Lower lobe of right lung (tissue), 2 donors: ENCODE measurements around the gene RNASE11. TPM values are rescaled to one million over a fixed set of nuclear protein-coding genes. Genes with fewer than 3 reads are reported as not detected.

ENCODE experiments used
- ATAC-seq, 2 donors: fragments of 200-7000 bp; cut with Tn5 transposase; one replicate each; pipeline ENCODE4 v1.9.1; 2020 to 2022; ENCODE audit warnings: mild to moderate bottlenecking in 2 of 2, moderate library complexity in 2 of 2
- DNase-seq: peaks from one replicate; pipeline ENCODE4 v3.0.0-alpha.2; 2020
- H3K27ac ChIP-seq: fragments of 200-600 bp; one replicate; pipeline ENCODE4 v1.8.0; 2022
- H3K27me3 ChIP-seq: fragments of 200-600 bp; one replicate; pipeline ENCODE4 v1.8.0; 2022; ENCODE audit warnings: low read depth
- H3K36me3 ChIP-seq: fragments of 200-600 bp; one replicate; pipeline ENCODE4 v1.8.0; 2022; ENCODE audit warnings: mild to moderate bottlenecking
- H3K4me1 ChIP-seq: fragments of 200-600 bp; one replicate; pipeline ENCODE4 v1.8.0; 2022
- H3K4me3 ChIP-seq: fragments of 200-600 bp; one replicate; pipeline ENCODE4 v1.8.0; 2022; ENCODE audit warnings: mild to moderate bottlenecking
- H3K9me3 ChIP-seq: fragments of 200-600 bp; one replicate; pipeline ENCODE4 v1.8.0; 2022
- intact Hi-C: fragments of 100-400 bp; cut with DNase I; formaldehyde crosslinking; loops from one replicate; pipeline ENCODE4 v1.11.0; 2022
- total RNA-seq: library from RNA; stranded (reverse); fragmentation: NEBNext Ultra II Directional; extraction: Animal tissue kit (Norgen Biotek cat#: 25700); gene quantifications from one replicate; pipeline ENCODE4 v1.2.1, GENCODE V29; 2021
- TF ChIP-seq, protein P1 (sequence below): fragments of 200-600 bp; IDR thresholded peaks from one replicate; pipeline ENCODE4 v1.8.0; 2022; ENCODE audit warnings: antibody characterized with exemption, mild to moderate bottlenecking
- donor health status: DM: no; HTN: yes; CAD: no; lungs with severe emphysema.

The RNASE11 gene
- total RNA-seq, 1 donor from 2014 or later = not detected

DNA sequence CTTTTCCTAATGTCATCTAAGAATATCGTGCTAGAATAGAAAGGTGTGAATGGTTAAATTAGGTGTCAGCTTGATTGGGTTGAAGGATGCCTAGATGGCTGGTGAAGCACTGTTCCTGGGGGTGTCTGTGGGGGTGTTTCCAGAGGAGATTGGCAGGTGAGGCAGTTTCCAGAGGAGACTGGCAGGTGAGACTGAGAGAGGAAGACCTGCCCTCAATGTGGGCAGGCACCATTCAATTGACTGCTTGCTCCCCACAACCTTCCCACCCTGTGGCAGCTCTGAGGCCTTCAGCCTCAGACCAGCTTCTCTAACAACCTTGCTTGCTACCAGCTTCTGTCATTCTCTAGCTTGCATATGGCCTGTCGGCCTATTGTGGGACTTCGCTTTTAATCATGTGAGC is 36.2 kb downstream of the RNASE11 start:
- Histone ChIP-seq H3K4me3 (no peak overlapping the region), H3K27ac (no peak overlapping the region), H3K4me1 (no peaks in the 10 kb centered on the region), H3K27me3 (no peaks in the 10 kb centered on the region), H3K9me3 (no peaks in the 10 kb centered on the region), H3K36me3 (no peaks in the 10 kb centered on the region)
- ATAC-seq = no peak
- TF ChIP-seq, protein P1, sequence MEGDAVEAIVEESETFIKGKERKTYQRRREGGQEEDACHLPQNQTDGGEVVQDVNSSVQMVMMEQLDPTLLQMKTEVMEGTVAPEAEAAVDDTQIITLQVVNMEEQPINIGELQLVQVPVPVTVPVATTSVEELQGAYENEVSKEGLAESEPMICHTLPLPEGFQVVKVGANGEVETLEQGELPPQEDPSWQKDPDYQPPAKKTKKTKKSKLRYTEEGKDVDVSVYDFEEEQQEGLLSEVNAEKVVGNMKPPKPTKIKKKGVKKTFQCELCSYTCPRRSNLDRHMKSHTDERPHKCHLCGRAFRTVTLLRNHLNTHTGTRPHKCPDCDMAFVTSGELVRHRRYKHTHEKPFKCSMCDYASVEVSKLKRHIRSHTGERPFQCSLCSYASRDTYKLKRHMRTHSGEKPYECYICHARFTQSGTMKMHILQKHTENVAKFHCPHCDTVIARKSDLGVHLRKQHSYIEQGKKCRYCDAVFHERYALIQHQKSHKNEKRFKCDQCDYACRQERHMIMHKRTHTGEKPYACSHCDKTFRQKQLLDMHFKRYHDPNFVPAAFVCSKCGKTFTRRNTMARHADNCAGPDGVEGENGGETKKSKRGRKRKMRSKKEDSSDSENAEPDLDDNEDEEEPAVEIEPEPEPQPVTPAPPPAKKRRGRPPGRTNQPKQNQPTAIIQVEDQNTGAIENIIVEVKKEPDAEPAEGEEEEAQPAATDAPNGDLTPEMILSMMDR = no peak
- DNase-seq = no peak
- intact Hi-C loops = no loop called here

DNA sequence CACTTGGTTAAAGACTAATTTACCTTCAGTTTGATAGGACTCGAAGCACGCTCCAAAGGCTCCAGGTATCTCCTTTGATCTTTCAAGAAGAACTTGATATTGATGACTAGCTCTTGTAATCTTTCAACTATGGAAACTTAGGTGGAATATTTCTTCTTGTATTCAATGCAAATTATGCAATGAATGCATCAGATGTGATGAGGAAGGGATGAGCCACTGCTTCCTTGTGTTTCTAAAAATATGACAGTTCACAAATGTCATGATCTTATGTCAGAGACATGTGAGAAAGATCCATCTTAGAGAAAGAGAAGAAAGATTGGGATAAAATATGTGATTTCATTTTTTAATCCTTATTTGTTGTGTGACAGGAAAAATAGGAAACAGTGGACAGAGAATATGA is 36.9 kb downstream of the RNASE11 start:
- Histone ChIP-seq H3K27ac (no peak overlapping the region), H3K4me3 (no peak overlapping the region), H3K27me3 (no peaks in the 10 kb centered on the region), H3K36me3 (no peaks in the 10 kb centered on the region), H3K4me1 (no peaks in the 10 kb centered on the region), H3K9me3 (no peaks in the 10 kb centered on the region)
- intact Hi-C loops = no loop called here
- TF ChIP-seq, protein P1 = no peak
- ATAC-seq (no peak), DNase-seq (no peak)

DNA sequence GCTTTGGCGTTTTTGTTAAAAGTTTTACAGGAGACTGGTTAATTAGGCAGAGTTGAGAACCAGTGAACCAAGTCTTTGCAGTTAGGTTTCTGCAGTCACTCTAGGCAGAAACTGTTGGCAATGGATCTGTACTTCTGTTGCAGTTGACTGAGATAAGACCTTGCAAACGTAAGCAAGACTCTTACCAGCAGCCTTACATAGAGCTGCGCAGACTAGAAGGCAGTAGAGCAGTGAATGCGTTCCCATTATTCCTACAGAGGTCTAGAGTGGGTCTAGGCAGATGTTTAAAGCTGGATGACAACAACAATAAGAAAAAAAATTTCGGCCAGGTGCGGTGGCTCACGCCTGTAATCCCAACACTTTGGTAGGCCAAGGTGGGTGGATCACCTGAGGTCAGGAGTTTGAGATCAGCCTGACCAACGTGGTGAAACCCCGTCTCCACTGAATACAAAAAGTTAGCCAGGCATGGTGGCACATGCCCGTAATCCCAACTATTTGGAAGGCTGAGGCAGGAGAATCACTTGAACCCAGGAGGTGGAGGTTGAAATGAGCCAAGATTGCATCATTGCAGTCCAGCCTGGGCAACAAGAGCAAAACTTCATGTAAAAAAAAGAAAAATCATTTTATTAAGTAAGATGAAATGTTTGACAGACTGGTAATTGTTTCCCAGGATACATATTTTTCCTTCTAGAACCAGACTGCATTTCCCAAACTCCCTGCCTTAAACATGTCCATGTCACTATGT is 39.2 kb downstream of the RNASE11 start:
- intact Hi-C loops = no loop called here
- Histone ChIP-seq H3K4me1 (no peaks in the 10 kb centered on the region), H3K27ac (no peak overlapping the region), H3K36me3 (no peaks in the 10 kb centered on the region), H3K27me3 (no peaks in the 10 kb centered on the region), H3K9me3 (no peaks in the 10 kb centered on the region), H3K4me3 (no peak overlapping the region)
- ATAC-seq (no peak), DNase-seq (no peak)
- TF ChIP-seq, protein P1 = no peak

DNA sequence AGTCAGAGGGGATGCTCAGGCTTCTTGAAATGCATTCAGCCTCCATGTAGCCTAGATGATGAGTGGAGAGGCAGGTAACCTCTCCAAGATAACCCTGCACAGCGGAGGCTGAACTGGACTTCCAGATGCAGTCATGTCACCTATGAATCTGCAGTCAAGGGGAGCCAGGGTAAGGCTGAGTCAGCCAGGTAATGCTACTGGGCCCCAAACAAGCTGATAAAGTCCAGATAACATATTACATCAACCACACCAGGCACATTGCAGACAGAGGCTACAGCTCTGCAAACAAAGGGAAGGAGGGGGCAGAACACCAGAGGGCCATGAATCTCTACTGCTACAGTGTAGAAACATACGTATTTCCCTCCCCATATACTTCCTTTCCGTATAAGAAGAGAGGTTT is 40.9 kb downstream of the RNASE11 start:
- TF ChIP-seq, protein P1 = no peak
- intact Hi-C loops = no loop called here
- Histone ChIP-seq H3K36me3 (no peaks in the 10 kb centered on the region), H3K27ac (no peak overlapping the region), H3K27me3 (no peaks in the 10 kb centered on the region), H3K4me1 (no peaks in the 10 kb centered on the region), H3K4me3 (no peak overlapping the region), H3K9me3 (no peaks in the 10 kb centered on the region)
- ATAC-seq (no peak), DNase-seq (no peak)

DNA sequence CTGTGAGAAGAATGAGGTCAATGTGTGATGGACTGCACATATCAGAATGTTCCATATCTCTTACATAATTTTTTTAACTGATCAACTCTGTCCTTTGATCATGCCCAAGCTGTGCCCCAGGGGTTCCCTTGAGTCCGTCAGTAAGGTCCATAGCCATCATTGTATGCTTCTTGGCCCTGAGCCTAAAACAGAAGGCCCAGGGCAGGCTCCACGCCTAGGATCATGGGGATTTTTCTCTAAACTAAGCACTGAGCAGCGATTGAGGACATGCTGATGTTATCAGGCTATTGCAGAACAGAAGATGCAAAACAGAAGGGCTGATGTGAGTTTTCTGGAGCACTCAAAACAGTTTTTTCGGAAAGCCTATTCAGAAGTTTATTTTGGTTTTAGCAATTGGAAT is 47.9 kb downstream of the RNASE11 start:
- TF ChIP-seq, protein P1 = no peak
- Histone ChIP-seq H3K4me3 (no peak overlapping the region), H3K36me3 (no peaks in the 10 kb centered on the region), H3K27ac (no peak overlapping the region), H3K27me3 (no peaks in the 10 kb centered on the region), H3K4me1 (no peaks in the 10 kb centered on the region), H3K9me3 (no peaks in the 10 kb centered on the region)
- ATAC-seq (no peak), DNase-seq (no peak)
- intact Hi-C loops = no loop called here

Other genes starting within 250 kb of the RNASE11 start
- gene PARP2, start 244.4 kb downstream of the RNASE11 start, total RNA-seq = 17.1 TPM
- 53.6 TPM for gene TEP1, start 174.5 kb downstream of the RNASE11 start, total RNA-seq
- 0.47 TPM for gene KLHL33, start 151.8 kb downstream of the RNASE11 start, total RNA-seq
- 32.6 TPM for gene OSGEP, start 133.2 kb downstream of the RNASE11 start, total RNA-seq
- gene APEX1, start 132.8 kb downstream of the RNASE11 start, total RNA-seq = 103 TPM
- 37.7 TPM for gene PIP4P1, start 126.6 kb downstream of the RNASE11 start, total RNA-seq
- gene PNP, start 118.6 kb downstream of the RNASE11 start, total RNA-seq = 28.8 TPM
- gene RNASE10, start 82.5 kb downstream of the RNASE11 start, total RNA-seq = 0.44 TPM
- gene RNASE9, start 27.0 kb downstream of the RNASE11 start, total RNA-seq = not detected
- gene RNASE12, start 3.4 kb upstream of the RNASE11 start, total RNA-seq = not detected
- not detected for gene OR6S1, start 53.7 kb upstream of the RNASE11 start, total RNA-seq
- gene RNASE4, start 96.6 kb upstream of the RNASE11 start, total RNA-seq = 41.0 TPM
- 29.3 TPM for gene ANG, start 100.8 kb upstream of the RNASE11 start, total RNA-seq
- gene EDDM3A, start 157.9 kb upstream of the RNASE11 start, total RNA-seq = not detected
- gene EDDM3B, start 180.4 kb upstream of the RNASE11 start, total RNA-seq = not detected
- 27.3 TPM for gene RNASE6, start 193.3 kb upstream of the RNASE11 start, total RNA-seq
- gene RNASE1, start 214.8 kb upstream of the RNASE11 start, total RNA-seq = 694 TPM